T47D (cell line): ENCODE data around the gene CLTCL1.
"Not testable (repeated sequence)": the region's sequence is repeated elsewhere in the genome, so short reads cannot be mapped to it uniquely, and the experiment has no call there.

Source experiments
- DNase-seq, 2 experiments: peaks; one replicate each; pipeline versions ENCODE4 v3.0.0 to v3.0.0-alpha.2; 2011 to 2012; ENCODE audit warnings: low read depth in 1 of 2, low spot score in 1 of 2
- JUND ChIP-seq: IDR thresholded peaks from 2 replicates; pipeline ENCODE4 v1.6.1; 2012; ENCODE audit warnings: low read depth
- in situ Hi-C: cut with HindIII; loops from 2 replicates; pipeline ENCODE4 v1.10.0; 2016; ENCODE audit warnings: low sequenced_read_pairs, low pct_unique_long_range_greater_than_20kb

CLTCL1 gene

DNA sequence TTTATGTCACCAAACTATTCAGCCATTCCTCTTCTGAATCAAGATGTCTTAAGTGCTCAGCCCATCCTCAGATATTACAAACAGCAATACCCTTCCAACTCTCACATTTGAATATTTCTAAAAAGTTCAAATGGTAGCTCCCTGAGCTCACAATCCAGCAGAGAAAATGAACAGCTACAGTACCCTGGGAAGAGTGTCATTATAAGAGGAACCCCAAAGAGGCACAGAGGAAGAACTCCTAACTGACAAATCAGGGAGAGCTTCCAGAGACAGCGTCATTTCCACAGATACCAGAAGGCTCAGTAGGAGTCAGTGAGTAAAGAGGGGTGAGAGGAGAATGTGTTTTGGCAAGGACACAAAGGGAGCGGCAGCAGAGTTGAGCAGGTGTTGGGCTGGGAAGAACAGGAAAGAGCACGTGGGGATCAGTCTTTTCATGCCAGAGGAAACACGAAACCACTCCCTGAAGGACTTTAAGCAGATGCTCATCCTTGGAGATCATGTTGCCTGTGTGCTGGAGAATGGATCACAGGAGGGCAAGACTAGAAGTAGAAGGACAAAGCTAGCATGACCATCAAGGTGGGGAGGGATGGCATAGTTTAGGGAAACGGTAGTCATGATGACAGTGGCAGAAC is 4.3 kb downstream of the CLTCL1 start:
- TF ChIP-seq JUND, result no peak
- DNase-seq, result no peak
- in situ Hi-C loops, result no loop called here

DNA sequence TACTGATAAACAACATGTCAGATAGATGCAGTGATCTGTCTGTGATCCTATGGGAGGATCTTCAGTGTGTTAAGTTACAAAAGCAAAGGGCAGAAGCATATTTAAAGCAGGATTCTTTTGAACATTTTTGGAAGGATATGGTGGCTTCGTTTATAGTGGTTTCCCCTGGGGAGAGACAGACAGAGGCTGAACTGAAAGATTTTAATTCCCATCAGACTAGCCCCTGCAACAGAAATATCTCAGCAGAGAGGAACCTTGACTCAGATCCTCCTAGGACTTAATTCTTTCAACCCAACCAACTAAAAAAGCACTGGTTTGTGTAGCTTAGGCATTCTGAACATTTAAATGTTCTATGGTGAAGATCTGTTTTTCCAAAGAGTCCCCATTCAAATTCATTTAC is 5.7 kb downstream of the CLTCL1 start:
- TF ChIP-seq JUND, result no peak
- in situ Hi-C loops, result no loop called here

DNA sequence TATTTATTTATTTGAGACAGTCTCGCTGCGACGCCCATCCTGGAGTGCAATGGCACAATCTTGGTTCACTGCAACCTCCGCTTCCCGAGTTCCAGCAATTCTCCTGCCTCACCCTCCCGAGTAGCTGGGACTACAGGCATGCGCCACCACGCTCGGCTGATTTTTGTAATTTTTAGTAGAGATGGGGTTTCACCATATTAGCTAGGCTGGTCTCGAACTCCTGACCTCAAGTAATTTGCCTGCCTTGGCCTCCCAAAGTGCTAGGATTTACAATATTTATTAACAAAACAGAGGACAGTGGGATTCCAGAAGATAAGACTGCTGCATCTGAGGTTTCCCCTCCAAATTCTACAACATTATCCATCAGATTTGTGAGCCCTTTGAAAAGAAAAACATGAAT is 12.4 kb downstream of the CLTCL1 start:
- in situ Hi-C loops, result not testable (repeated sequence)

More for the DNA sequence above, 5.7 kb downstream of the CLTCL1 start:
- no peak for DNase-seq

GRCh38 chr22:19277785-19278184 is 13.7 kb downstream of the CLTCL1 start:
- in situ Hi-C loops, result no loop called here
- no peak for DNase-seq
- no peak for TF ChIP-seq JUND

More for the DNA sequence above, 12.4 kb downstream of the CLTCL1 start:
- not testable (repeated sequence) for DNase-seq

- no peak for DNase-seq
- TF ChIP-seq JUND, result no peak
- in situ Hi-C loops, result no loop called here
Measured at GRCh38 chr22:19275919-19276600, 15.5 kb downstream of the CLTCL1 start.

DNA sequence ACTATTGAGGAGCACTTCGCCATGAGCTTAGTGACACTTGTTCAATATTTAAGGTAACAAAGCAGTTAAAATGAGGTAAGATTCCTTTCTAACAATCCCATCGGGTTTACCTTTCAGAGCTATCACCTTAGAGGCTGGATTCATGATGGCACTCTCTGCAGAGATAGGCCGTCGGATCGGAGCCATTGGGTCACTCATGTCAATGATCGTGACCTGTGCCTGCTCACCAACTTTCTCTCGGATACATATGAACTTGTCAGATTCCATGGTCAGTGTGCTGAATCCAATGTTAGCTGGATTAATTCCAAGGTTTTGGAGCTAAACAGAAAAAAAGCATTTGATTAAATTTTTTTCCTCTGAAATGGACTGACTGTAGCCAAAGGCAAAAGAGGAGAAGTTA is 16.0 kb downstream of the CLTCL1 start:
- no peak for DNase-seq
- in situ Hi-C loops, result no loop called here
- no peak for TF ChIP-seq JUND

- no peak for DNase-seq
- no peak for TF ChIP-seq JUND
- in situ Hi-C loops, result no loop called here
Measured at GRCh38 chr22:19275104-19275503, 16.4 kb downstream of the CLTCL1 start.

- in situ Hi-C loops, result no loop called here
- DNase-seq, result peak in 1 of 2 experiments; percentile 82
- no peak for TF ChIP-seq JUND
Measured at GRCh38 chr22:19271856-19272535, 19.5 kb downstream of the CLTCL1 start.

DNA sequence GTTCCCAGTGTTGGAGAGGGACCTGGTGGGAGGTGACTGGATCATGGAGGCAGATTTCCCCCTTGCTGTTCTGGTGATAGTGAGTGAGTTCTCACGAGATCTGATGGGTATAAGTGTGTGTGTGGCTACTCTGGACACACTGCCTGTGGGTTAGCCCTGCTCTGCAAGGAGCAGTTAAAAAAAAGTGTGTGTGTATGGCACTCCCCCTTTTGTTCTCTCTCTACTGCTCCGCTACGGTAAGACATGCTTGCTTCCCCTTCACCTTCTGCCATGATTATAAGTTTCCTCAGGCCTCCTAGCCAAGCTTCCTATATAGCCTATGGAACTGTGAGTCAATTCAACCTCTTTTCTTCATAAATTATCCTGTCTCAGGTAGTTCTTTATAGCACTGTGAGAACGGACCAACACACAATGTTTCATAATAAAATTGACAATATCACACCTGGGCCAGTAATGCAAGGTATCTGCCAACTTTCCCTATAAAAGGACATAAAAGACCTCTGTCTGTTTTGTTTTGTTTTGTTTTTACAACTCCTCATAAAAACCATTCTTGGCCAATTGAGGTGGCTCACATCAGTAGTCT is 20.2 kb downstream of the CLTCL1 start:
- no peak for TF ChIP-seq JUND

DNA sequence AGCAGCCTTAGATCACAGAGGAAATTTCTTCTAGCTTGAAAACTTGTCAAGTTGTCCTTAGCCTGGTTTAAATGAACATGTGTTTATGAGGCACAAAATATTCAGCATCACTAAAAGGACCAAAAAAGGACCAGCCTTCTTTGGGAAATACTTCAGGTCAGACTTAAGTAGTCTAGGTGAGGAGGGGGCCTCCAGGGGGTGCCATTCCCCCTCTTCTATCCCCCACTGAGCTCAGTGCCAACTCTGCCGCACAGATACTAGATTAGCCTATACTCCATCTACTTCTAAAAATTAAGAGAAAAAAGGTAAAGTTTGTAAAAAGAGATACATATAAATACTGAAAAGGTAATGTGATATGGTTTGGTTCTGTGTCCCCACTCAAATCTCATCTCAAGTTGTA is 20.6 kb downstream of the CLTCL1 start:
- DNase-seq, result no peak
- in situ Hi-C loops, result no loop called here
- no peak for TF ChIP-seq JUND

More for the DNA sequence above, 20.2 kb downstream of the CLTCL1 start:
- DNase-seq, result no peak
- in situ Hi-C loops, result no loop called here

DNA sequence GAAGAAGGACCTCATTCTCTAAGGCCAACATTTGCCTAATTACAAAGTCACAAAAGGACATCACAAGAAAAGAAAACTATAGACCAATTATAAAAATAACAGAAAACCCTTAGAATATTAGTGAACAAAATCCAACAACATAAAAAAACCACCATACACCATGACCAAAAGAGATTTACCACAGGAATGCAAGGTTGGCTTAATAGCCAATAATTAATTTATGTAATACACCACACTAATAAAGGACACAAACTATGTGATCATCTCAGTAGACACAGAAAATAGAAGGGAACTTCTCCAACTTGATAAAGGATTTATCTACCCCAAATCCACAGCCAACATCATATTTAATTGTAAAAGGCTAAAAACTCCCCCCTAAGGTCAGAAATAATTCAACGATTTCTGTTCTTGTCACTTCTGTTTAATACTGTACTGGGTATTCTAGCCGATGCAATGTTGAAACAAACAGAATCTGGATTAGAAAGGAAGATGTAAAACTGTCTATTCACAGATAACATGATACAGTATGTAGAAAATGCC is 24.9 kb downstream of the CLTCL1 start:
- TF ChIP-seq JUND, result no peak
- no peak for DNase-seq
- in situ Hi-C loops, result no loop called here

GRCh38 chr22:19265779-19266178 is 25.7 kb downstream of the CLTCL1 start:
- in situ Hi-C loops, result no loop called here
- no peak for DNase-seq
- TF ChIP-seq JUND, result no peak

DNA sequence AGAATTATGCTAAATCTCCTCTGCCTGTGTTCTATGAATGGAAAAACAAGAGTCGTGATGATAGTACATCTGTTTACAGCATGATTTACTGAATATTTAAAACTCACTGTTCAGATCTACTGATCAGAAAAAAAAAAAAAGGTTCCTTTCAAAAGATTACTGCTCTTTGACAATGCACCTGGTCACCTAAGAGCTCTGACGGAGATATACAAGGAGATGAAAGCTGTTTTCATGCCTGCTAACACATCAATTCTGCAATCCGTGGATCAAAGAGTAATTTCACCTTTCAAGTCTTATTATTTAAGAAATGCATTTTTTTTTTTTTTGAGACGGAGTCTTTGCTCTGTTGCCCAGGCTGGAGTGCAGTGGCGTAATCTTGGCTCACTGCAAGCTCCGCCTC is 30.7 kb downstream of the CLTCL1 start:
- no peak for TF ChIP-seq JUND
- DNase-seq, result no peak
- in situ Hi-C loops, result no loop called here
